HG03025 (cell line): ENCODE data around the gene SLC35F6.
"Not testable (repeated sequence)": the region's sequence is repeated elsewhere in the genome, so short reads cannot be mapped to it uniquely, and the experiment has no call there.

Source experiments
- ATAC-seq: cut with Tn5 transposase; IDR thresholded peaks from one replicate; pipeline ENCODE4 v1.9.1; 2021; ENCODE audit warnings: mild to moderate bottlenecking, moderate library complexity; ENCODE audit not compliant: unreplicated experiment, low FRiP score

Gene SLC35F6

GRCh38 chr2:26754972-26755670, 9.0 kb upstream of the SLC35F6 start:
- ATAC-seq: no peak

GRCh38 chr2:26756337-26756736, 7.7 kb upstream of the SLC35F6 start:
- ATAC-seq: no peak

GRCh38 chr2:26757873-26758789, 6.0 kb upstream of the SLC35F6 start:
- no peak for ATAC-seq

GRCh38 chr2:26758790-26759321, 5.2 kb upstream of the SLC35F6 start:
- ATAC-seq: no peak

GRCh38 chr2:26759845-26760244, 4.2 kb upstream of the SLC35F6 start:
- no peak for ATAC-seq

GRCh38 chr2:26760991-26761390, 3.1 kb upstream of the SLC35F6 start:
- ATAC-seq: not testable (repeated sequence)

GRCh38 chr2:26763019-26763418, 1.1 kb upstream of the SLC35F6 start:
- no peak for ATAC-seq

- ATAC-seq: no peak
These were observed 822 bp downstream of the SLC35F6 start for GRCh38 chr2:26764906-26765305.

GRCh38 chr2:26765475-26766200, 1.6 kb downstream of the SLC35F6 start:
- ATAC-seq: no peak

GRCh38 chr2:26767129-26767528, 3.0 kb downstream of the SLC35F6 start:
- no peak for ATAC-seq

- no peak for ATAC-seq
These were observed 3.9 kb downstream of the SLC35F6 start for GRCh38 chr2:26767894-26768487.

- ATAC-seq: no peak
These were observed 4.6 kb downstream of the SLC35F6 start for GRCh38 chr2:26768759-26769088.

GRCh38 chr2:26769089-26769761, 5.1 kb downstream of the SLC35F6 start:
- ATAC-seq: no peak

- no peak for ATAC-seq
These were observed 7.0 kb downstream of the SLC35F6 start for GRCh38 chr2:26770986-26771586.

GRCh38 chr2:26772064-26773001, 8.2 kb downstream of the SLC35F6 start:
- ATAC-seq: no peak

- ATAC-seq: no peak
These were observed 12.2 kb downstream of the SLC35F6 start for GRCh38 chr2:26776195-26776800.

- no peak for ATAC-seq
These were observed 14.0 kb downstream of the SLC35F6 start for GRCh38 chr2:26778098-26778497.

- no peak for ATAC-seq
These were observed 14.4 kb downstream of the SLC35F6 start for GRCh38 chr2:26778507-26778906.
